VCaP (cell line): ENCODE data around the gene ARL13B.
A peak's percentile ranks its signal among the peaks of the same experiment; 100 is the strongest.

Source experiments
- H3K27ac ChIP-seq: fragments of 450-650 bp; 2 replicates; pipeline ENCODE4 v1.5.1; 2017
- TF ChIP-seq, protein P1 (sequence below): fragments of 450-650 bp; conservative IDR thresholded peaks from 2 replicates; pipeline ENCODE4 v1.5.1; 2017; ENCODE audit warnings: mild to moderate bottlenecking, moderate library complexity

The ARL13B gene

DNA sequence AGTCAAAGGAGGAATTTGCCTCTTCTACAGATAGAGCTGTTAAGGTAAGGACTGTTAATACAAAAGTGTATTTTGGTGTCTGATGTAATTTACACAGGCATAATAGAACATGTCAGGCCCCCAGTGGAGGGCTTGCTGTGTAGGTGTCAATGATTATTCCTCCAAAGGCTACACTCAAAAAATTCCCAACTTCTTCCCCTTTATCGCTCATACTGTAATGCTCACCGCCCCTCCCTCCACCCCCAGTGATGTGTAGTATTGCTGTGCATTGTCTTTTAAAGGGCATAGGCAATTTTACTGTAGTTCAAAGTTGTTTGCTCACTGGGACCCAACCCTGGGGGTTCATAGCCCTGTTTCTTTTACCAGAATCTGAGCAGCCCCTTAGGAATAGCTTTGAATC lies 115.2 kb downstream of the ARL13B start:
- TF ChIP-seq, protein P1, sequence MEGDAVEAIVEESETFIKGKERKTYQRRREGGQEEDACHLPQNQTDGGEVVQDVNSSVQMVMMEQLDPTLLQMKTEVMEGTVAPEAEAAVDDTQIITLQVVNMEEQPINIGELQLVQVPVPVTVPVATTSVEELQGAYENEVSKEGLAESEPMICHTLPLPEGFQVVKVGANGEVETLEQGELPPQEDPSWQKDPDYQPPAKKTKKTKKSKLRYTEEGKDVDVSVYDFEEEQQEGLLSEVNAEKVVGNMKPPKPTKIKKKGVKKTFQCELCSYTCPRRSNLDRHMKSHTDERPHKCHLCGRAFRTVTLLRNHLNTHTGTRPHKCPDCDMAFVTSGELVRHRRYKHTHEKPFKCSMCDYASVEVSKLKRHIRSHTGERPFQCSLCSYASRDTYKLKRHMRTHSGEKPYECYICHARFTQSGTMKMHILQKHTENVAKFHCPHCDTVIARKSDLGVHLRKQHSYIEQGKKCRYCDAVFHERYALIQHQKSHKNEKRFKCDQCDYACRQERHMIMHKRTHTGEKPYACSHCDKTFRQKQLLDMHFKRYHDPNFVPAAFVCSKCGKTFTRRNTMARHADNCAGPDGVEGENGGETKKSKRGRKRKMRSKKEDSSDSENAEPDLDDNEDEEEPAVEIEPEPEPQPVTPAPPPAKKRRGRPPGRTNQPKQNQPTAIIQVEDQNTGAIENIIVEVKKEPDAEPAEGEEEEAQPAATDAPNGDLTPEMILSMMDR, result no peak
- H3K27ac ChIP-seq, result no peak overlapping the region

DNA sequence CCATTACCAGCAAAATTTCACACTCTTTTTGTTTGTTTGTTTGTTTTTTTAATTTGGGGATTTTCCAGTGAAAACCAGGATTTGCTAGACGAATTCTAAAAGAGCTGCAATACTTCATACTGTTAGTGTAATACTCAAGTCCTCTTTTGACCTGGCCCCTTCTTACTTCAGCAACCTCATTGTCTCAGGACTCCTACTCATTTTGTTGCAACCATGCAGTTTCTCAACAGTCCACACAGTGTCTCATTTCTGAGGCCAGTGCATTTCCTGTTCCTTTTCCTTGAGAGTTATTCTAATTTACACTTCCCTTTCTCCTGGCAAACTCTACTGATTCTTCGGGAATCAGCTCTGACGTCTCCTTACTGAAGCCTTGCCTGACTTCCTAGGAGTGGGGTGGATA lies 118.5 kb downstream of the ARL13B start:
- TF ChIP-seq, protein P1, result no peak
- no peak overlapping the region for H3K27ac ChIP-seq

DNA sequence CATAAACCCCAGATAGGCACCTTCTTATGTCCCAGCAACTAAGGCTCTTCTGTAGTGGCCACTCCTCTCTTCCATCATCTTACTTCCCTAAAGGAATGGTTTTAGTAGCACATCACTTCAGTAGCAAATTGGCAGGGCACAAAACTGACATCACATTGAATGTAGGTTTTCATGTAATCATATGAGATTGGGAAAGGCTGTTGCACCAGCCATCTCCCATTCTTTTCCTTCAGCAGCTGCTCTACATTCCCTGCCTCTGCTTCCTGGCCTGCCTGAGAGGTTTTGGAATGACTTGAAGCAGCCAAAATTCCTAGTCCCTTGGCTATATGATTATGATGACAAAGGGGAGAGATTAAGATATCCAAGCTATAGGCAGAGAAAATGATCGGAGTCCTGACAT lies 119.4 kb downstream of the ARL13B start:
- TF ChIP-seq, protein P1, result no peak
- H3K27ac ChIP-seq, result no peak overlapping the region

DNA sequence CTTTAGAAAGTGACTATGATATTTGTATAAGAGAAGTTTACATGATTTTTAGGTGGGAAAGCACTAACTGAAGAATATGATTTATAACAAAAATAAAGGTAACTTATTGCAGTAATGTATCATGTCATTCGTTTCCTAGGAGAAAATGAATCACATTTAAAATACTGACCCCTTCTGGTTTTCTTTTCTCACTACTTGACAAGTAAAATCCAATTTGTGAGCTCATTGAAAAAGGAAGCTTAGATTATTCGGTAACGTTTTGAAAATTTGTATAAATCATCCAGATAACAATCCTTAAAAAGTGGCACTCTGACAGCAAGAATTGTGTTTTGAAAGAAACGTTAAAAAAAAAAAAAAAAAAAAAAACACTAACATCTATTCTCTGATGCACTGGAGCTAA lies 121.9 kb downstream of the ARL13B start:
- TF ChIP-seq, protein P1, result peak; percentile 26
- no peak overlapping the region for H3K27ac ChIP-seq
